HG03045 (cell line): ENCODE results near the gene LIX1L.
"Not testable (repeated sequence)": the region's sequence is repeated elsewhere in the genome, so short reads cannot be mapped to it uniquely, and the experiment has no call there.

Experiments
- ATAC-seq: cut with Tn5 transposase; IDR thresholded peaks from one replicate; pipeline ENCODE4 v1.9.1; 2021; ENCODE audit warnings: mild to moderate bottlenecking, moderate library complexity; ENCODE audit not compliant: unreplicated experiment

Gene LIX1L

GRCh38 chr1:145937436-145937835 lies 20.4 kb downstream of the LIX1L start:
- ATAC-seq, result no peak

GRCh38 chr1:145936247-145936646 lies 21.6 kb downstream of the LIX1L start:
- ATAC-seq, result no peak

GRCh38 chr1:145935708-145936107 lies 22.1 kb downstream of the LIX1L start:
- ATAC-seq, result no peak

- not testable (repeated sequence) for ATAC-seq
Observed at GRCh38 chr1:145932522-145933009, 25.3 kb downstream of the LIX1L start.

GRCh38 chr1:145927916-145928643 lies 29.7 kb downstream of the LIX1L start:
- ATAC-seq, result no peak

- ATAC-seq, result peak; percentile 95
Observed at GRCh38 chr1:145927063-145927886, 30.5 kb downstream of the LIX1L start, which contains the start of gene RBM8A. Gene RBM8A, minus strand, starts transcription at chr1:145927484. Its CDS starts 58 bp downstream, at chr1:145927426.

GRCh38 chr1:145926686-145927062 lies 31.1 kb downstream of the LIX1L start:
- ATAC-seq, result peak; percentile 4

GRCh38 chr1:145922266-145922665 lies 35.6 kb downstream of the LIX1L start:
- ATAC-seq, result no peak

GRCh38 chr1:145920297-145920696 lies 37.5 kb downstream of the LIX1L start:
- ATAC-seq, result not testable (repeated sequence)

- peak; percentile 12 for ATAC-seq
Observed at GRCh38 chr1:145918992-145919939, 38.6 kb downstream of the LIX1L start.

GRCh38 chr1:145918144-145918991 lies 39.4 kb downstream of the LIX1L start, which contains the start of gene PEX11B:
Gene PEX11B, minus strand, starts transcription at chr1:145918717. Its CDS starts 29 bp downstream, at chr1:145918688.
- ATAC-seq, result peak; percentile 86

GRCh38 chr1:145917595-145917994 lies 40.2 kb downstream of the LIX1L start:
- no peak for ATAC-seq

GRCh38 chr1:145916745-145917144 lies 41.1 kb downstream of the LIX1L start:
- ATAC-seq, result no peak

GRCh38 chr1:145912128-145912641 lies 45.6 kb downstream of the LIX1L start:
- ATAC-seq, result no peak

GRCh38 chr1:145908653-145909052 lies 49.2 kb downstream of the LIX1L start:
- no peak for ATAC-seq

GRCh38 chr1:145906954-145907753 lies 50.7 kb downstream of the LIX1L start:
- ATAC-seq, result no peak

- no peak for ATAC-seq
Observed at GRCh38 chr1:145901312-145902021, 56.4 kb downstream of the LIX1L start.

- no peak for ATAC-seq
Observed at GRCh38 chr1:145898756-145899155, 59.1 kb downstream of the LIX1L start.
